SIG-M5 (cell line): ENCODE results near the gene ARL4A.
"Not testable (repeated sequence)": the region's sequence is repeated elsewhere in the genome, so short reads cannot be mapped to it uniquely, and the experiment has no call there.

ENCODE experiments used
- DNase-seq: peaks from one replicate; lab custom pipeline; 2025; lab: John Stamatoyannopoulos, UW

ARL4A gene

GRCh38 chr7:12686891-12687717 lies at the start of gene ARL4A:
Gene ARL4A (plus strand): TSS chr7:12687633. CDS start chr7:12688255, 622 bp downstream.
- DNase-seq: peak; percentile 64

- no peak for DNase-seq
Observed at GRCh38 chr7:12637819-12638592, 49.4 kb upstream of the ARL4A start.

- no peak for DNase-seq
Observed at GRCh38 chr7:12638851-12639456, 48.5 kb upstream of the ARL4A start.

GRCh38 chr7:12640299-12641096 lies 46.9 kb upstream of the ARL4A start:
- no peak for DNase-seq

GRCh38 chr7:12641196-12641595 lies 46.2 kb upstream of the ARL4A start:
- no peak for DNase-seq

- DNase-seq: no peak
Observed at GRCh38 chr7:12642508-12642907, 44.9 kb upstream of the ARL4A start.

- no peak for DNase-seq
Observed at GRCh38 chr7:12643001-12643643, 44.3 kb upstream of the ARL4A start.

- DNase-seq: no peak
Observed at GRCh38 chr7:12643644-12644043, 43.8 kb upstream of the ARL4A start.

- DNase-seq: not testable (repeated sequence)
Observed at GRCh38 chr7:12645212-12645611, 42.2 kb upstream of the ARL4A start.

- DNase-seq: no peak
Observed at GRCh38 chr7:12646139-12646538, 41.3 kb upstream of the ARL4A start.

- DNase-seq: no peak
Observed at GRCh38 chr7:12647364-12648219, 39.8 kb upstream of the ARL4A start.

GRCh38 chr7:12648704-12649261 lies 38.6 kb upstream of the ARL4A start:
- DNase-seq: no peak

- DNase-seq: no peak
Observed at GRCh38 chr7:12649348-12649747, 38.1 kb upstream of the ARL4A start.

GRCh38 chr7:12650080-12650479 lies 37.4 kb upstream of the ARL4A start:
- DNase-seq: no peak

- DNase-seq: no peak
Observed at GRCh38 chr7:12653110-12653509, 34.3 kb upstream of the ARL4A start.

- no peak for DNase-seq
Observed at GRCh38 chr7:12653518-12653917, 33.9 kb upstream of the ARL4A start.

GRCh38 chr7:12655161-12655560 lies 32.3 kb upstream of the ARL4A start:
- no peak for DNase-seq

- not testable (repeated sequence) for DNase-seq
Observed at GRCh38 chr7:12660423-12660822, 27.0 kb upstream of the ARL4A start.

GRCh38 chr7:12660986-12661385 lies 26.4 kb upstream of the ARL4A start:
- DNase-seq: not testable (repeated sequence)

- DNase-seq: no peak
Observed at GRCh38 chr7:12661581-12661980, 25.9 kb upstream of the ARL4A start.
